Heart left ventricle (tissue), 16 donors: Measurements from ENCODE around the gene PKP3. TPM values are rescaled to one million over a fixed set of nuclear protein-coding genes. Genes with fewer than 3 reads are reported as not detected.

Experiments used
- ATAC-seq, 4 donors: fragments of 200-7000 bp; cut with Tn5 transposase; one replicate each; pipeline ENCODE4 v1.9.1; 2020 to 2022; ENCODE audit warnings: moderate library complexity in 4 of 4, mild to moderate bottlenecking in 3 of 4, moderate number of reproducible peaks in 1 of 4
- DNase-seq, 5 donors: peaks; one replicate each; pipeline ENCODE4 v3.0.0-alpha.2; 2020
- H3K27ac ChIP-seq, 12 donors: fragments of 200-600 bp; sonication (generic) in 4 of 12; one replicate each; pipeline versions ENCODE4 v1.5.0 to v1.8.0; 2016 to 2022; ENCODE audit warnings: mild to moderate bottlenecking in 2 of 12
- H3K27me3 ChIP-seq, 9 donors: fragments of 200-600 bp; sonication (generic) in 2 of 9; one replicate each; pipeline versions ENCODE4 v1.5.1 to v1.8.0; 2016 to 2022; ENCODE audit warnings: mild to moderate bottlenecking in 3 of 9
- H3K36me3 ChIP-seq, 9 donors: fragments of 200-600 bp; sonication (generic) in 2 of 9; one replicate each; pipeline versions ENCODE4 v1.5.0 to v1.8.0; 2018 to 2022; ENCODE audit warnings: mild to moderate bottlenecking in 2 of 9
- H3K4me1 ChIP-seq, 12 donors: fragments of 200-600 bp; sonication (generic) in 4 of 12; one replicate each; pipeline versions ENCODE4 v1.5.0 to v1.8.0; 2016 to 2022; ENCODE audit warnings: mild to moderate bottlenecking in 3 of 12
- H3K4me3 ChIP-seq, 12 donors: fragments of 200-600 bp; sonication (generic) in 4 of 12; one replicate each; pipeline versions ENCODE4 v1.5.0 to v1.8.0; 2017 to 2022; ENCODE audit warnings: mild to moderate bottlenecking in 9 of 12, moderate library complexity in 4 of 12
- H3K9me3 ChIP-seq, 12 donors: fragments of 200-600 bp; sonication (generic) in 4 of 12; one replicate each; pipeline versions ENCODE4 v1.5.0 to v1.8.0; 2016 to 2022; ENCODE audit warnings: mild to moderate bottlenecking in 1 of 12
- CTCF ChIP-seq, 12 donors: fragments of 200-600 bp; sonication (generic) in 4 of 12; IDR thresholded peaks; one replicate each; pipeline versions ENCODE4 v1.5.0 to v1.8.0; 2018 to 2022; ENCODE audit warnings: antibody characterized with exemption in 12 of 12, mild to moderate bottlenecking in 5 of 12
- POLR2A ChIP-seq, 2 donors: fragments of 450-650 bp; IDR thresholded peaks; one replicate each; pipeline ENCODE4 v1.6.1; 2017; ENCODE audit warnings: antibody characterized with exemption in 2 of 2, mild to moderate bottlenecking in 2 of 2, moderate library complexity in 2 of 2
- WGBS, 4 donors: extraction: QIAGEN DNeasy Blood & Tissue Kit in 2 of 4; methylation state at CpG; one replicate each; pipeline versions ENCODE4 v1.1.5 to v1.1.7; 2013 to 2018; 5-methylcytosine and 5-hydroxymethylcytosine counted together
- intact Hi-C, 10 donors: fragments of 100-400 bp; cut with DNase I; formaldehyde crosslinking; loops; one replicate each; pipeline versions ENCODE4 v1.11.1 to v1.14.2; 2022
- polyA plus RNA-seq, 2 donors: library from polyadenylated mRNA; stranded (reverse); fragments of 200-250 nt; gene quantifications; one replicate each; pipeline ENCODE4 v1.2.3, GENCODE V29; 2013
- total RNA-seq, 9 donors: library from RNA; depleted of rRNA in 2 of 9; stranded (reverse); fragments of >200 nt in 2 of 9; fragmentation: NEBNext Ultra II Directional in 3 of 9; extraction: Animal tissue kit (Norgen Biotek cat#: 25700) in 3 of 9; gene quantifications; one replicate each; pipeline versions ENCODE4 v1.1.0 to v1.2.4, GENCODE V29; 2016 to 2023
- donor health status: ischemic (EF 13 %, LVEDD 7.1; RV severe dilation, severe dysfunction).
- donor health status: healthy with polysubstance abuse.
- donor health status: DM: no; HTN: yes; CAD: no.
- donor health status: DM: no; HTN: no; CAD: no.
- donor health status: ischemic (EF 25% LVEDD 6.9; RV normal size, moderate dysfunction).
- donor health status: ischemic (EF 25% LVEDD 5.7; RV mildly dilated, moderate dysfunction).
- donor health status: healthy.
- donor health status: DM: yes; HTN: yes; CAD: no.
- donor health status: ischemic (EF 35%, LVEDD 5.7; RV mildly dilated, moderate dysfunction).
- donor health status: nonischemic (EF 11% LVEDD 7.7; RV severe dilation, severe dysfunction).
- donor health status: DM: yes; HTN: yes; CAD: no.
- donor health status: PGD.
- donor health status: ischemic (EF 29% LVEDD 5.4; RV normal size, mild dysfunction).
- donor health status: nonischemic (EF 23%, LVEDD 6.1; RV moderate dilation, normal function).

PKP3 gene
- total and polyA plus RNA-seq, 11 donors: 0.15 to 2.0 (median 0.61) TPM

- intact Hi-C loops: no loop called here
- Histone ChIP-seq H3K4me3 (peak overlapping the region in 1 of 12 donors; percentile 52), H3K9me3 (no peaks in the 10 kb centered on the region)
These were observed 47.0 kb downstream of the PKP3 start for GRCh38 chr11:441043-441417.

GRCh38 chr11:441418-442274, 47.6 kb downstream of the PKP3 start, which contains the start of gene ANO9:
Gene ANO9, minus strand, starts transcription at chr11:442011. Its CDS starts 85 bp downstream, at chr11:441926.
- 11 to 25% (median 14%) methylated on average over 20 to 35 of the region's 35 CpGs for WGBS, 4 donors
- intact Hi-C loops: no loop called here
- Histone ChIP-seq H3K4me3 (peak within 1 kb of the TSS in 1 of 12 donors; percentile 52), H3K27ac (no peak within 1 kb of the TSS), H3K4me1 (peaks cover 0 to 10% (median 0%) of the 10 kb centered on the region in 12 donors), H3K27me3 (peaks cover 0 to 55% (median 18%) of the 10 kb centered on the region in 9 donors), H3K9me3 (no peaks in the 10 kb centered on the region), H3K36me3 (no peaks in the 10 kb centered on the region)
- DNase-seq (peak in 1 of 5 donors; percentile 14), ATAC-seq (peak in 1 of 4 donors; percentile 16)
- TF ChIP-seq CTCF (IDR thresholded peaks at IDR 0.05): no peak
- TF ChIP-seq POLR2A (IDR thresholded peaks at IDR 0.05): no peak

More at GRCh38 chr11:441043-441417, 47.0 kb downstream of the PKP3 start:
- no peaks in the 10 kb centered on the region for H3K36me3 ChIP-seq
- DNase-seq (peak in 2 of 5 donors; percentile 13 to 21), ATAC-seq (no peak)
- H3K27ac ChIP-seq: no peak overlapping the region
- H3K27me3 ChIP-seq: peaks cover 0 to 55% (median 18%) of the 10 kb centered on the region in 9 donors
- WGBS, 4 donors: 44 to 60% (median 59%) methylated on average over 5 to 13 of the region's 13 CpGs
- peaks cover 0 to 10% (median 0%) of the 10 kb centered on the region in 12 donors for H3K4me1 ChIP-seq
- TF ChIP-seq CTCF (IDR thresholded peaks at IDR 0.05) (no peak), POLR2A (IDR thresholded peaks at IDR 0.05) (no peak)

DNA sequence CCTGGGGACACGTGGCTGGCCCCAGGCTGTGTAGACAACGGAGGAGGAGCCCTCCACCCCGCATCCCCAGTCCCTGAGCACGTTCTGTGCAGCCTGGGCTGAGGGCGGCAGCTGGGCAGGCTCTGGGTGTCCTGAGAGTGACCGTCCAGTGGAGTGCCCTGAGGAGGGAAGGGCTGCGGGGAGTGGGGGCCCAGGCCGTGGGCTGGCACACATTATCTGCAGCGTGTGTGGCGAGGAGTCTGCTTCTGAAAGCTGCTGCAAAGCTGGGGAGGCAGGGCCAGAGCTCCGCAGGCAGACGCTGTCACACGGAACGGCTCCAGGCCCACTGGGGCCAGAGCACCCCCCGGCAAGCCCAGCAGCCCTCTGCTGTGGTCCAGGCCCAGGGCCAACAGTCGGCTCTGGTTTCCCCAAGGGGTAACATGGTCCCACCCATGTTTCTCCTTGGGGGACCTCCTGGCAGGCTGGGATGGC, 48.6 kb downstream of the PKP3 start:
- H3K4me1 ChIP-seq: peaks cover 0 to 11% (median under 1%) of the 10 kb centered on the region in 12 donors
- intact Hi-C loops: no loop called here
- H3K4me3 ChIP-seq: no peak overlapping the region
- no peaks in the 10 kb centered on the region for H3K9me3 ChIP-seq
- peaks cover 0 to 49% (median 18%) of the 10 kb centered on the region in 9 donors for H3K27me3 ChIP-seq
- H3K36me3 ChIP-seq: no peaks in the 10 kb centered on the region
- DNase-seq (peak in 1 of 5 donors; percentile 12), ATAC-seq (no peak)
- TF ChIP-seq CTCF (IDR thresholded peaks at IDR 0.05): no peak
- TF ChIP-seq POLR2A (IDR thresholded peaks at IDR 0.05): no peak
- H3K27ac ChIP-seq: no peak overlapping the region
- WGBS, 4 donors: 45 to 80% (median 62%) methylated on average over 9 to 16 of the region's 16 CpGs

- H3K9me3 ChIP-seq: no peaks in the 10 kb centered on the region
- H3K4me1 ChIP-seq: peaks cover 0 to 19% (median 7%) of the 10 kb centered on the region in 12 donors
- TF ChIP-seq CTCF (IDR thresholded peaks at IDR 0.05): no peak
- TF ChIP-seq POLR2A (IDR thresholded peaks at IDR 0.05): no peak
- ATAC-seq (no peak), DNase-seq (peak in 2 of 5 donors; percentile 9 to 27)
- intact Hi-C loops: no loop called here
- no peaks in the 10 kb centered on the region for H3K36me3 ChIP-seq
- peaks cover 0 to 42% (median 18%) of the 10 kb centered on the region in 9 donors for H3K27me3 ChIP-seq
- WGBS, 4 donors: 69 to 75% (median 71%) methylated on average over 16 of the region's 16 CpGs
- no peak overlapping the region for H3K27ac ChIP-seq
- H3K4me3 ChIP-seq: no peak overlapping the region
These were observed 49.7 kb downstream of the PKP3 start for GRCh38 chr11:443542-444199.
